Measurements from ENCODE around the gene HMGN3. TPM values are rescaled to one million over a fixed set of nuclear protein-coding genes. Genes with fewer than 3 reads are reported as not detected.

Gene HMGN3
- total and polyA plus RNA-seq, 3 donors from 2014 or later, result 132 to 157 (median 134) TPM

GRCh38 chr6:79157961-79158644, 76.4 kb downstream of the HMGN3 start:
- H3K4me1 ChIP-seq, result no peaks in the 10 kb centered on the region
- H3K4me3 ChIP-seq, result no peak overlapping the region
- DNase-seq, result no peak
- no peaks in the 10 kb centered on the region for H3K36me3 ChIP-seq (ENCODE audit: low read depth, missing control alignments)
- 73 to 85% methylated on average over 3 of the region's 3 CpGs for WGBS, 2 donors
- no peaks in the 10 kb centered on the region for H3K9me3 ChIP-seq
- TF ChIP-seq, protein P1, sequence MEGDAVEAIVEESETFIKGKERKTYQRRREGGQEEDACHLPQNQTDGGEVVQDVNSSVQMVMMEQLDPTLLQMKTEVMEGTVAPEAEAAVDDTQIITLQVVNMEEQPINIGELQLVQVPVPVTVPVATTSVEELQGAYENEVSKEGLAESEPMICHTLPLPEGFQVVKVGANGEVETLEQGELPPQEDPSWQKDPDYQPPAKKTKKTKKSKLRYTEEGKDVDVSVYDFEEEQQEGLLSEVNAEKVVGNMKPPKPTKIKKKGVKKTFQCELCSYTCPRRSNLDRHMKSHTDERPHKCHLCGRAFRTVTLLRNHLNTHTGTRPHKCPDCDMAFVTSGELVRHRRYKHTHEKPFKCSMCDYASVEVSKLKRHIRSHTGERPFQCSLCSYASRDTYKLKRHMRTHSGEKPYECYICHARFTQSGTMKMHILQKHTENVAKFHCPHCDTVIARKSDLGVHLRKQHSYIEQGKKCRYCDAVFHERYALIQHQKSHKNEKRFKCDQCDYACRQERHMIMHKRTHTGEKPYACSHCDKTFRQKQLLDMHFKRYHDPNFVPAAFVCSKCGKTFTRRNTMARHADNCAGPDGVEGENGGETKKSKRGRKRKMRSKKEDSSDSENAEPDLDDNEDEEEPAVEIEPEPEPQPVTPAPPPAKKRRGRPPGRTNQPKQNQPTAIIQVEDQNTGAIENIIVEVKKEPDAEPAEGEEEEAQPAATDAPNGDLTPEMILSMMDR (IDR thresholded peaks at IDR 0.05), result no peak
- TF ChIP-seq POLR2A (IDR thresholded peaks at IDR 0.05), result no peak
- no peak overlapping the region for H3K27ac ChIP-seq
- intact Hi-C loops (cut with DNase I; ENCODE audit: low total_unique reads), result no loop called here
- no peaks in the 10 kb centered on the region for H3K27me3 ChIP-seq

DNA sequence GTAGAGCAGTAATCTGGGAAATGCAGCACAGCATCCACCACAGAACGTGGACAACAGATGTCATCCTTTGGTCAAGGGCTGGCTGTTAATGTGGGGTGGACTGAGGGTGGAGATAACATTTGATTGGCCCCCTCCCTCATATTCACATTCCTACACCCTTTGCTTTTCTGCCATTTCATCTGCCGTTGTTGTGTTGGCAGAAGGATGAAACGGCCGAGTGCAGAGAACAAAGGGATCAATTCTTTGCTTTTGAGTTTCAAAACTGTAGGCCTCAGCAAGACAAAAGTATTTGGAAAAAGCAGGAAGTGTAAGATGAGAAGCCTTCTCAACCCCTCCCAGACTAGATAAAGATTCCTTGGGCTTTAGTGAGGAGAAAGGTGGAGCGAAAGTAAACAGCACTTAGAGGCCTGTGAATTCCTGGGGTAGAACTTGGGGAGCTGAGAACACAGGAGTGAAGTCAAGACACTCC, 82.2 kb downstream of the HMGN3 start:
- no peaks in the 10 kb centered on the region for H3K27me3 ChIP-seq
- H3K9me3 ChIP-seq, result no peaks in the 10 kb centered on the region
- no peak overlapping the region for H3K4me3 ChIP-seq
- intact Hi-C loops (cut with DNase I; ENCODE audit: low total_unique reads), result no loop called here
- H3K4me1 ChIP-seq, result no peaks in the 10 kb centered on the region
- DNase-seq, result no peak
- TF ChIP-seq, protein P1 (IDR thresholded peaks at IDR 0.05), result no peak
- TF ChIP-seq POLR2A (IDR thresholded peaks at IDR 0.05), result no peak
- no peaks in the 10 kb centered on the region for H3K36me3 ChIP-seq (ENCODE audit: low read depth, missing control alignments)
- no peak overlapping the region for H3K27ac ChIP-seq
- 41 to 46% methylated on average over 5 of the region's 5 CpGs for WGBS, 2 donors

Other genes with a start within 250 kb of the HMGN3 start
- 10 to 100 TPM; 43.5 to 43.9 TPM for gene PHIP, start 156.4 kb downstream of the HMGN3 start, total RNA-seq
- 9.0 TPM for gene PHIP, start 156.4 kb downstream of the HMGN3 start, polyA plus RNA-seq (ENCODE audit: insufficient read depth, low read depth, low replicate concordance)